OCI-LY7 (cell line): ENCODE results near the gene APCDD1.

ENCODE experiments used
- EZH2phosphoT487 ChIP-seq: fragments of 200-600 bp; sonication (generic); IDR thresholded peaks from 2 replicates; pipeline ENCODE4 v1.6.1; 2018; ENCODE audit warnings: low read depth, borderline replicate concordance, mild to moderate bottlenecking, mixed run types, antibody characterized with exemption, low read length, moderate library complexity, mixed read lengths
- TF ChIP-seq, protein P1 (sequence below): fragments of 200-600 bp; sonication (generic); conservative IDR thresholded peaks from 2 replicates; pipeline ENCODE4 v1.5.1; 2014; ENCODE audit warnings: mild to moderate bottlenecking, antibody characterized with exemption, low read length, moderate library complexity, mixed read lengths

DNA sequence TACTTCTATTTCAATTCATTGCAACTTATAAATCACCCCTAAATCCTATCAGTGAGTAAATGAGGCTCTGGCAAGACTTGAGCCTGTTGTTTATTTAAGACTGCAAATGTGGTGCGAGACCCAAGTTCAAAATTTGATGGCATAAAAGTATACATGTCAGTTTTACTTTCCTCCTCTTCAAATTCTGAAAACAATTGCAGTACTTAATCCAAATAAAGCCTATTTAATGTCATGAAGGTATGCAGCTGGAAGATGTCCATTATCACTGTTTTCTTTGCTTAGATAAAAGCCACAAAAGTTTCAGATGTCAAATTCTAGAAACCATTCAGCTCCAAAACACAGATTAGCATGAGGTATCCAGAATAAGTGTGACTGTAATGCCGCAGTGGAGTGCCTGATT, 3.3 kb downstream of the APCDD1 start:
- TF ChIP-seq EZH2phosphoT487: no peak
- TF ChIP-seq, protein P1, sequence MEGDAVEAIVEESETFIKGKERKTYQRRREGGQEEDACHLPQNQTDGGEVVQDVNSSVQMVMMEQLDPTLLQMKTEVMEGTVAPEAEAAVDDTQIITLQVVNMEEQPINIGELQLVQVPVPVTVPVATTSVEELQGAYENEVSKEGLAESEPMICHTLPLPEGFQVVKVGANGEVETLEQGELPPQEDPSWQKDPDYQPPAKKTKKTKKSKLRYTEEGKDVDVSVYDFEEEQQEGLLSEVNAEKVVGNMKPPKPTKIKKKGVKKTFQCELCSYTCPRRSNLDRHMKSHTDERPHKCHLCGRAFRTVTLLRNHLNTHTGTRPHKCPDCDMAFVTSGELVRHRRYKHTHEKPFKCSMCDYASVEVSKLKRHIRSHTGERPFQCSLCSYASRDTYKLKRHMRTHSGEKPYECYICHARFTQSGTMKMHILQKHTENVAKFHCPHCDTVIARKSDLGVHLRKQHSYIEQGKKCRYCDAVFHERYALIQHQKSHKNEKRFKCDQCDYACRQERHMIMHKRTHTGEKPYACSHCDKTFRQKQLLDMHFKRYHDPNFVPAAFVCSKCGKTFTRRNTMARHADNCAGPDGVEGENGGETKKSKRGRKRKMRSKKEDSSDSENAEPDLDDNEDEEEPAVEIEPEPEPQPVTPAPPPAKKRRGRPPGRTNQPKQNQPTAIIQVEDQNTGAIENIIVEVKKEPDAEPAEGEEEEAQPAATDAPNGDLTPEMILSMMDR: no peak
